Activated CD8-positive, alpha-beta T cell treated with anti-CD3 and anti-CD28 coated beads for 36 hours (primary cell): Measurements from ENCODE around the gene LPP. TPM values are rescaled to one million over a fixed set of nuclear protein-coding genes. Genes with fewer than 3 reads are reported as not detected.

ENCODE experiments used
- ATAC-seq: fragments of 200-7000 bp; cut with Tn5 transposase; one replicate; pipeline ENCODE4 v1.10.0; 2021; ENCODE audit warnings: mild to moderate bottlenecking, moderate library complexity
- CTCF ChIA-PET: fragments of 350-600 bp; sonication (Branson Sonifier 250); formaldehyde crosslinking; loops from one replicate; lab custom pipeline; 2021; ENCODE audit warnings: antibody characterized with exemption; lab: Charles Lee
- POLR2A ChIA-PET: fragments of 350-600 bp; sonication (Branson Sonifier 250); formaldehyde crosslinking; loops from one replicate; lab custom pipeline; 2021; ENCODE audit warnings: antibody characterized with exemption; lab: Charles Lee
- DNase-seq: peaks from one replicate; pipeline ENCODE4 v3.0.0-alpha.2; 2020
- H3K27ac Mint-ChIP-seq: one replicate; pipeline ENCODE4 v1.8.0; 2021; ENCODE audit warnings: mild to moderate bottlenecking, mixed read lengths
- H3K27me3 Mint-ChIP-seq: one replicate; pipeline ENCODE4 v1.8.0; 2021; ENCODE audit warnings: mixed read lengths
- H3K36me3 Mint-ChIP-seq: one replicate; pipeline ENCODE4 v1.8.0; 2021; ENCODE audit warnings: low read depth, mixed read lengths
- H3K4me1 Mint-ChIP-seq: one replicate; pipeline ENCODE4 v1.8.0; 2021; ENCODE audit warnings: low read depth, mixed read lengths
- H3K4me3 Mint-ChIP-seq: one replicate; pipeline ENCODE4 v1.8.0; 2021; ENCODE audit warnings: mild to moderate bottlenecking, moderate library complexity, mixed read lengths
- H3K9me3 Mint-ChIP-seq: one replicate; pipeline ENCODE4 v1.8.0; 2021; ENCODE audit warnings: mixed read lengths
- CTCF ChIP-seq: fragments of 200-600 bp; IDR thresholded peaks from one replicate; pipeline ENCODE4 v1.8.0; 2022; ENCODE audit warnings: antibody characterized with exemption, mild to moderate bottlenecking
- intact Hi-C: fragments of 100-400 bp; cut with micrococcal nuclease; formaldehyde crosslinking; loops from one replicate; pipeline ENCODE4 v1.10.0; 2022
- total RNA-seq, 2 experiments: library from RNA; stranded (reverse); gene quantifications; one replicate each; pipeline ENCODE4 v1.2.3, GENCODE V29; 2021

The LPP gene
- total RNA-seq, 2 experiments from 2014 or later: 16.4 to 22.6 TPM

- intact Hi-C loops: loop anchor here (10.0 kb wide), 1 partner anchor 541 kb away; the partner anchor contains the start of gene BCL6
Observed at GRCh38 chr3:188286087-188286513, 132.1 kb downstream of the LPP start.

DNA sequence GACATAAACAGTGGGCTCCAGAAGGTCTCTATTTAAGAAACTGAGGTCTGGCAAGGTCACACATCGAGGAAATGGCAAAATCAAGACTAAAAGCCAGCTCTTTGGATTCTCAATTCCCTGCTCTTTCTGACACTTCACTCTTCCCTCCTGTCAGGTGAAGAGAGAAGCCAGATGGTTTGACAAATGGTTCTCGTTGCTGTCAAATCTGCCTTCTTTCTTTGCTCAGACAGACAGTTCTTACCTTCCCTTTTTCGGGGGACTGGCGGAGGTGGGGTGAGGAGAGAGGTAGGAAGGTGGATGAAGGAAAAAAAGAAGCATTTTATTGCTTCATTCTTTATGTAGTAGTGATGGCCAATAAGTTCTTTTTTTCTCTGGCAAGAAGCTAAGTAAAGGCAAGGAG, 133.4 kb downstream of the LPP start:
- POLR2A ChIA-PET: no interaction called here
- no peak for TF ChIP-seq CTCF
- intact Hi-C loops: loop anchor here (10.0 kb wide), 1 partner anchor 543 kb away; the partner anchor contains the start of gene BCL6
- Mint-ChIP-seq H3K9me3 (no peaks in the 10 kb centered on the region), H3K4me3 (no peak overlapping the region), H3K36me3 (peaks cover 9% of the 10 kb centered on the region), H3K4me1 (peaks cover 58% of the 10 kb centered on the region), H3K27me3 (no peaks in the 10 kb centered on the region), H3K27ac (no peak overlapping the region)
- DNase-seq (no peak), ATAC-seq (no peak)
- CTCF ChIA-PET: interaction anchor here (1.1 to 1.4 kb wide), 2 partner anchors 547 to 667 kb away, joined by 3 to 4 read pairs; no protein-coding TSS in a partner anchor

More at GRCh38 chr3:188286087-188286513, 132.1 kb downstream of the LPP start:
- ATAC-seq: no peak
- CTCF ChIA-PET: interaction anchor here (0.8 to 7.3 kb wide), 2 partner anchors 36 to 546 kb away, joined by 3 to 59 read pairs; no protein-coding TSS in a partner anchor
- no peaks in the 10 kb centered on the region for H3K9me3 Mint-ChIP-seq
- peak overlapping the region; percentile 32 for H3K27ac Mint-ChIP-seq
- no peak overlapping the region for H3K4me3 Mint-ChIP-seq
- POLR2A ChIA-PET: interaction anchor here (1.5 kb wide), 1 partner anchor 9 kb away, joined by 5 read pairs; no protein-coding TSS in a partner anchor
- no peak for DNase-seq
- no peaks in the 10 kb centered on the region for H3K27me3 Mint-ChIP-seq
- H3K36me3 Mint-ChIP-seq: peaks cover 9% of the 10 kb centered on the region
- no peak for TF ChIP-seq CTCF
- peaks cover 53% of the 10 kb centered on the region for H3K4me1 Mint-ChIP-seq

GRCh38 chr3:188287762-188288505, 134.0 kb downstream of the LPP start:
- Mint-ChIP-seq H3K9me3 (peaks cover 2% of the 10 kb centered on the region), H3K27ac (no peak overlapping the region), H3K4me1 (peaks cover 58% of the 10 kb centered on the region), H3K36me3 (peaks cover 9% of the 10 kb centered on the region), H3K27me3 (no peaks in the 10 kb centered on the region), H3K4me3 (no peak overlapping the region)
- TF ChIP-seq CTCF: no peak
- DNase-seq (no peak), ATAC-seq (no peak)
- ChIA-PET POLR2A (interaction anchor here (0.6 kb wide), 2 partner anchors 34 to 546 kb away, joined by 3 read pairs; no protein-coding TSS in a partner anchor), CTCF (interaction anchor here (0.6 to 1.4 kb wide), 3 partner anchors 9 to 667 kb away, joined by 3 to 4 read pairs (median 3); no protein-coding TSS in a partner anchor)
- intact Hi-C loops: loop anchor here (10.0 kb wide), 1 partner anchor 543 kb away; the partner anchor contains the start of gene BCL6

DNA sequence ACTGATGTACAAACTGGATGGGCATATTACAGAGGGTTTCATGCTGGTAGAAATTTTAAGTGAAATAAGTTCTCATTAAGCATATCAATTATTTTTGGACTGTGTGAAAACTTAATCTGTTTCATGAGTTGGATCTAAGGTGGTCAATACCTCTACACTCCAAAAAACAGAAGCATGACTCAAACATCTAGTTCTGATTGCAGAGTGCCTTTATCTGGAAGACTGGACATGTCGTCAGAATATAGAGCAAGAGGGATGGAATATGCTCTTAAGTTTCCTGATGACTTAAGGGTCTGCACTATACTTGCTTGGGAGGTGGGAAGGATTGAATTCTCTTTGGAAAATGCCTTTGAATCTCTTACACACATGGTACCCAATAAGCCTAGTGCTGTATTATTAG, 138.3 kb downstream of the LPP start:
- CTCF ChIA-PET: interaction anchor here (0.8 to 1.7 kb wide), 2 partner anchors 547 to 552 kb away, joined by 3 to 6 read pairs; partner anchors contain the start of gene BCL6
- H3K27me3 Mint-ChIP-seq: no peaks in the 10 kb centered on the region
- peaks cover 9% of the 10 kb centered on the region for H3K36me3 Mint-ChIP-seq
- ATAC-seq (no peak), DNase-seq (no peak)
- POLR2A ChIA-PET: no interaction called here
- no peak overlapping the region for H3K4me3 Mint-ChIP-seq
- TF ChIP-seq CTCF: no peak
- intact Hi-C loops: loop anchor here (10.0 kb wide), 1 partner anchor 227 kb away; no protein-coding TSS in a partner anchor
- H3K4me1 Mint-ChIP-seq: peaks cover 57% of the 10 kb centered on the region
- H3K9me3 Mint-ChIP-seq: peaks cover 2% of the 10 kb centered on the region
- peak overlapping the region; percentile 47 for H3K27ac Mint-ChIP-seq
